GM18507 (cell line): Measurements from ENCODE around the gene RBM25.
"Not testable (repeated sequence)": the region's sequence is repeated elsewhere in the genome, so short reads cannot be mapped to it uniquely, and the experiment has no call there.

Experiments used
- DNase-seq: peaks from one replicate; pipeline ENCODE4 v3.0.0; 2011; ENCODE audit warnings: low read depth; ENCODE audit not compliant: insufficient read length; ENCODE audit errors: extremely low spot score
- FAIRE-seq: peaks from 2 replicates; lab custom pipeline; 2011; peaks lifted over from hg19 to GRCh38; lab: Jason Lieb, UNC

Gene RBM25

DNA sequence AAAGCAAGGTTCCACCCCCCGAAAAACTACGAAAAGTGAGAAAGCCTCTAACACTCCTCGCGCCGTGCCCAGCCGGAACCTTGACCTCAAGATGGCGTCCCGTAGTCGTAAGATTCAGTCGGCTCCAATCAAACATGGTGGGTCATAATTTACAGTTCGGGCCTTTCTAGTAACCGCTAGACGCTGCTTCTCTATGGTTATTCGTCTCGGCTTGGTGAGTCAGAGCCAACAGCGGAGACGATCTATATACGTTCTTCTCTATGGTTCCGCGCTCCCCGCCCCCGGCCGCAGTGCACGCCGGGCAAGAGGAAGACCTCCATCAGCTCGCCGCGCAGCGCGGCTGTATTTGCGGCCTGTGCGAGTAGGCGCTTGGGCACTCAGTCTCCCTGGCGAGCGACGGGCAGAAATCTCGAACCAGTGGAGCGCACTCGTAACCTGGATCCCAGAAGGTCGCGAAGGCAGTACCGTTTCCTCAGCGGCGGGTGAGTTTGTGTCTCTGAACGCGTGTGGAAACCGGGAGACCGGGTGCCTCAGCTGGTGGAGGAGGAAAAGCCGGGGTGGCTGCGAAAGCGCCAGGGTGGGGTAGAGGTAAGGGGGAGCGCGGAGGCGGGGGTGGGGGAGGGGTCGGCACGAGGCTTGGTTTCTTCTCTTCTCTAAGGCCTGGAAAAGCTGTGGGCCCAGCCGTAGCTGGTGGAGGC lies at the start of gene RBM25:
Gene RBM25 (plus strand): TSS at position 311 of the 698 bp plus-strand sequence. CDS start 13,108 bp downstream, outside the sequence.
- DNase-seq, result peak; percentile 91
- peak; percentile 100 for FAIRE-seq

DNA sequence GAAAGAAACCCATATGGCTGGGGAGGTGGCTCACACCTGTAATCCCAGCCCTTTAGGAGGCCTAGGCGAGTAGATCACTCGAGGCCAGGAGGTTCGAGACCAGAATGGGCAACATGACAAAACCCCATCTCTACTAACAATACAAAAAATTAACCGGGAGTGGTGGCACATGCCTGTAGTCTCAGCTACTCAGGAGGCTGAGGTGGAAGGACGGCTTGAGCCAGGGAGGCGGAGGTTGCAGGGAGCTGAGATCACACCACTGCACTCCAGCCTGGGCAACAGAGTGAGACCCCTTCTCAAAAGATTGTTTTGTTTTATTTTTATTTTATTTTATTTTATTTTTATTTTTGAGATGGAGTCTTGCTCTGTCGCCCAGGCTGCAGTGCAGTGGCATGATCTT lies 47.1 kb upstream of the RBM25 start:
- not testable (repeated sequence) for DNase-seq, FAIRE-seq

DNA sequence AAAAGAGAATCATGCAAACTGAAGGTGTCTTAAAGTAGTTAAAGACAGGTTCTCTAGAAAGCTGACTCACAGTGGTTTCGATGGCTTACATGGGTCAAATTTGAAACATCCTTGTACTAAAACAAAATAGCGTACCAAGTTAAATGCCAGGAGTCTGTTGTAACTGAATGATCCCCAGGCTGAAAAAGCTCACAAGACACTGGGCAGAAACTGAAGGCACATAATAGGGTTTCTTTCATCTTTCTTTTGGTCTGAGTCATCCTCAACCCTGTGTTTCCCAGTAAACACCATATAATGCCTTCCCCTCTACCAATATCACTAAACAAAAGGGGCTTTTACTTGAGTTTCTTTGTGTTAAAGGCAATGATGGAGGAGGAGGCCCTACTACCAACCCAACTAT lies 44.2 kb upstream of the RBM25 start:
- DNase-seq, result peak; percentile 15
- FAIRE-seq, result no peak

DNA sequence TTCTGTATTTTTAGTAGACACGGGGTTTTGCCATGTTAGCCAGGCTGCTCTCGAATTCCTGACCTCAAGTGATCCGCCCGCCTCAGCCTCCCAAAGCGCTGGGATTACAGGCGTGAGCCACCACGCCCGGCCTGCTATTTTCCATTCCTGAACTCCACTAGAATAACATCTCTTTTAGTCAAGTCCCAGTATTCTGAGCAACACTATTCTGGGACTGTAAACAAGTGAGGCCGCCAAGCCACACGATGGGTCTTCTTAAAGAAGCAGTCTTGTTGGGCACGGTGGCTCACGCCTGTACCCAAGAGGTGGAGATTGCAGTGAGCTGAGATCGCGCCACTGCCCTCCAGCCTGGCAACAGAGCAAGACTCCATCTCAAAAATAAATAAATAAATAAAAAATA lies 42.8 kb upstream of the RBM25 start:
- FAIRE-seq, DNase-seq: not testable (repeated sequence)

DNA sequence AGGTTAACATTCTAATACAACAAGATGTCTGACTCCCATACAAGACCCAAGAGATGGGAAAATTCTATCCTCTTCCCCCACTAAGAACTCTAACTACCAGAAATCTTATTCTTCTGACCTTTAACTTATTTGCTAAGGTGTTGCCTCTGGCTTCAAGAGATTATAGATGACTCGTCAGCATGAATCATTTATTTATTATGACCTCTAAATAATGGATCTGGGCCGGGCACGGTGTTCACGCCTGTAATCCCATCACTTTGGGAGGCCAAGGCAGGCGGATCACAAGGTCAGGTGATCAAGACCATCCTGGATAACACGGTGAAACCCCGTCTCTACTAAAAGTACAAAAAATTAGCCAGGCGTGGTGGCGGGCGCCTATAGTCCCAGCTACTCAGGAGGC lies 42.3 kb upstream of the RBM25 start:
- DNase-seq, FAIRE-seq: not testable (repeated sequence)

DNA sequence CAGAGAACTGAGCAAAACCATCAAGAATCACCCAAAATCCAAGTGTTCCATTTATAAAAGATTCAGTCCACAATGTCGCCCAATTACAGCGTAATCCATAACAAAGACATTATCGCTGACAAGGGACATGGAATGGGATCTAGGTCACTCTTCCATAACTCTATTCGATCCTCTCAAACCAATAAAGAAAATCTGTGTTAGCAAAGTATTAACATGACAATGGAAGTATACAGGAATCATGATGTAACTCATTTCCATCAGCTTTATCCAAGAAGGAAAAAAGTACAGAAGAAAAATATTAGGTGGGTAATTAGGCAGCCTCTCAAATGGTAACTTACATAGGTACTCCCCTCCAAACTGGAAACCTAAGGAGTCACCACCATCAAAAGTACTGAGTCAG lies 36.3 kb upstream of the RBM25 start:
- DNase-seq, result no peak
- FAIRE-seq, result no peak

DNA sequence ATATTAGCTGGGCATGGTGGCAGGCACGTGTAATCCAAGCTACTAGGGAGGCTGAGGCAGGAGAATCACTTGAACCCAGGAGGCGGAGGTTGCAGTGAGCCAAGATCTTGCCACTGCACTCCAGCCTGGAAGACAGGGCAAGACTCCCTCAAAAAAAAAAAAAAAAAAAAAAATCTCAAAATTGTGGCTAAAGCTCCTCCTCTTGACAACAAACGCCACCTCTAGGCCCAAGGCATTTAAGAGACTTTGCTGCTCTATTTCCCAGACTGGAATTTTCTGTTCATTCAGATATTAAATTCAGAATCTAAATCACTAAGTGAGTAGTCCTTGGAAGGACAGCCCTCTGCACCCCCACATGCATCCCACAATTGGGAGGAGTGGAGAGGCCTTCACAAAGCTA lies 32.8 kb upstream of the RBM25 start:
- DNase-seq, result no peak
- FAIRE-seq, result no peak

DNA sequence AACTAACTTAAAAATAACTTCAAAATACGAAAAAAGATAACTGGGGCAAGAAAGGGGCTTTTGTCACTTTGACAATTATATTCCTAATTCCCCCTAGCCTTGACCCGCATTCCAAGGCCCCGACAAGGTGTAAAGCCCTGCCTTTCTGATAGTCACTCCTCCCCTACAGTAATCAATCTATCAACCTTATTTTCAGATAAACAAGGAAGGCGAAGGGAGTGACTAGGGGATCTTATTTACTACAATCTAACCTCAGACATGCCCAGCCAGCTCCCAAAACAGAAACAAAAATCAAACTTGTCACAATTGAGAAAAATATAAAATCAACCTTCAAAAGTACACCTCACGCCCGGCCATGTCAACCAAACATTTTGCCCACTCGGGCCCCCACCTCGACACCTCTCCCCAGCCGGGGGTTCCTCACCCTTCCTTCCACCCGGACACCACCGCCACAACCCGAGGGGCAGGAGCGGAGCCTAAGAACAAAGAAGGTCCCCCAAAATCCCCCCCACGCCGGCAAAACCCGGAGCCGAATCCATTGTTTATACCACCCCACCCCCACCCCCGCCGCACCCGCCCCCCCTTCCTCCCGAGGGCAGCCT lies 32.0 kb upstream of the RBM25 start:
- DNase-seq, result no peak
- no peak for FAIRE-seq

DNA sequence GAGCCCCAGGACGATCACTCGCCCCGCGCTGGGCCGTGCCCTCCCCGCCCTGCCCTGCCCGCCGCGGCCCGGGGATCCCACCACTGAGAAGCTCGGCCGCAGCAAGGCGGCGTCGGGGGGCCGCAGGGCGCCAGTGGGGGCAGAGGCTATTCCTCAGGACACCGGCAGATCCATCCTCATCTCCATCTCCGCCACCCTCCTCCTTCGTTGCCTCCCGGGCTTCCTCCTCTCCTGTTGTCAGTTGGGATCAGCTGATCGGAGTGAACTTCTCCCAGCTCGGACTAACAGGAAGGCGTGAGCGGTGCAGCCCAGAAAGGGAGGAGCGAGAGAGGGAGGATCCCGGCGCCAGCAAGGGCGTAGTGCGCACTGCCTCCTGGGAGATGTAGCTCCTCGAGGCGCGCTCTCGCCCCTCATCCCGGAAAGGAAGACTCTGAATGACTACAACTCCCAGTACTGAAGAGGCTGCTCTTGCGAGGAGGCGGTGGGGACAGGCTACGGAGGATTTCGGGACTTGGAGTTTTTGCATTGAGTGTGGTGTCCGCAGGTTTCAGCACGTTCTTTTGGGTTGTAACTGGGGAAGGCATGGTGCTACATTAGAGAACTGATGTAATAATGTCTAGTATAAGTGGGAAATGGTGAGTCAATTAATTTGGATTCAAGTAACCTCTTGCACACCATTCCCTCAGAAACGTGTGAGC lies 31.3 kb upstream of the RBM25 start, which contains the start of gene ZFYVE1:
Gene ZFYVE1 (minus strand): TSS at position 262 of the 698 bp plus-strand sequence. CDS start 2,598 bp downstream, outside the sequence.
- DNase-seq (peak; percentile 89), FAIRE-seq (peak; percentile 100)

DNA sequence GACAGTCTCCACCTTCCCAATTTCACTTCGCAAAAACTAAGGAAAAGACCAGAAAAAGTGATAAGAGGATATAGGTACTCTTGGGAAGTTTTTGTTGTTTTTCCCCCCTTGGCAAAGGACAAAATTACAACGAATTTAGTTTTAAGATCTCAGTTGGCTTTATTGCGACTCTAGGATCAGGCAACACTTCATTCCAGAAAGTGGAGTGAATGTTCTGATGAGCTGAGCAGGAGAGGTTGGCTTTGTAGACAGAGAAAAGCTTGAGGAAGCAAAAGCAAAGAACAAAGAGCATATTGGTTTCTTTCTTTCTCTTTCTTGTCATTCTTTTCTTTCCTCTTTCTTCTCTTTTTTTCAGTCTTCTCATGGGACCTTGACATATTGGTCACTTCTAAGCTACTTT lies 30.8 kb upstream of the RBM25 start:
- FAIRE-seq (no peak), DNase-seq (no peak)

DNA sequence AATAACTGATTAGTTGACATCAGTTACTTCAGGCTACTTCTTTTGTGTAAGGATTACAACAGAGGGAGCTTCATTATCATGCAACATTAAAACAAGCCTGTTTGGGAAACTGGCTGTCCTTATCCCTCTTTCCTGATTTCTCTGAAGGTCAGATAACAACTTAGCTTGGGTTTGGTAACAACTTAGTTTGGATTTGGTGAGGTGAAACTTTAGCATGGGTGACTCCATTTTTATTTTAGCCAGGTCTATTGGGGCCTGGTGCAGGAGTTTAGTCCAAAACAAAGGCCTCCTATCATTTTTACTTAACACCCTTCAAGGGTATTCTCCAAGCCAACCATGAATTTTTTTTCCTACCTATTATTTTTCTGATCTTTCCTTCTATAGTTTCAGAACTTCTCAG lies 30.4 kb upstream of the RBM25 start:
- FAIRE-seq (no peak), DNase-seq (no peak)

DNA sequence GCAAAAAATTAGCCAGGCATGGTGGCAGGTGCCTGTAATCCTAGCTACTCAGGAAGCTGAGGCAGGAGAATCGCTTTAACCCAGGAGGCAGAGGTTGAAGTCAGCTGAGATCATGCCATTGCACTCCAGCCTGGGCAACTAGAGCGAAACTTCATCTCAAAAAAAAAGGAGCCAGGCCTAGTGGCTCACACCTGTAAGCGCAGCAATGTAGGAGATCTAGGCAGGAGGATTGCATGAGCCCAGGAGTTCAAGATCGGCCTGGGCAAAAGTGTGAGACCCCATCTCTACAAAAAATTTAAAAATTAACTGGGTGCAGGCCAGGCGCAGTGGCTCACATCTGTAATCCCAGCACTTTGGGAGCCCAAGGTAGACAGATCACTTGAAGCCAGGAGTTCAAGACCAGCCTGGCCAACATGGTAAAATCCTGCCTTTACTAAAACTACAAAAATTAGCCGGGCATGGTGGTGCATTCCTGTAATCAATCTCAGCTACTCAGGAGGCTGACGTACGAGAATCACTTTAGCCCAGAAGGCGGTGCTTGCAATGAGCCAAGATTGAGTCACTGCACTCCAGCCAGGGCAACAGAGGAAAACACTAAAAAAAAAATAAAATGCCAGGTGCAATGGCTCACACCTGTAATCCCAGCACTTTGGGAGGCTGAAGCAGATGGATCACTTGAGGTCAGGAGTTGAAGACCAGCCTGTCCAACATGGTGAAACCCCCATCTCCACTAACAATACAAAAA lies 21.5 kb upstream of the RBM25 start:
- DNase-seq, FAIRE-seq: not testable (repeated sequence)

DNA sequence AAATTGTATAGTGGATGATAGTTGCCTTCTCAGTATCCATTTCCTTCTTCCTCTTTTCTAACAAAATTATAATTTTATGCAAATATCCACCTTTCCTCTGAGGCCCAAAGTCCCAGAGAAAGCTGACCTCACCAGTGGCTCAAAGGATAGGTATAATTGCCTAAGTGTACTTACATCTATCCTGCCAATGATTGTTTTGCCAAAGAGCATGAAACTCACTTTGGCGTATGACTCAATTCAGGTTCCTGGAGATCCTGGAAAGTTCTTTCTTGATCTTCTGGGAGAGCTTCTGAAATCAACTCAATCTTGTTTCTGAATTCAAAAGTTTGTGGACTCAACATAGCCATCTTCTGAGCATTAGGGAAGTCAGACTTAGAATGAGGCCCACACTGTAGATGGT lies 10.5 kb upstream of the RBM25 start:
- DNase-seq (no peak), FAIRE-seq (no peak)

DNA sequence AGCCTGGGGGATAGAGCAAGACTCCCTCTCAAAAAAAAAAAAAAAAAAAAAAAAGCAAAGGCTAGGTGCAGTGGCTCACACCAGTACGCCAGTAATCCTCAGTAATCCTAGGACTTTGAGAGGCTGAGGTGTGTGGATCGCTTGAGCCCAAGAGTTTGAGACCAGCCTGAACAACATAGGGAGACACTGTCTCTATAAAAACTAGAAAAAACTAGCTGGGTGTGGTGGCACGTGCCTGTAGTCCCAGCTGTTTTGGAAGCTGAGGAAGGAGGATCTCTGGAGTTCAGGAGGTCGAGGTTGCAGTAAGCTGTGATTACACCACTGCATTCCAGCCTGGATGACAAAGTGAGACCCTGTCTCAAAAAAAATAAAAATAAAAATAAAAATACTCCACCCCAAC lies 8.9 kb upstream of the RBM25 start:
- FAIRE-seq, result no peak

DNA sequence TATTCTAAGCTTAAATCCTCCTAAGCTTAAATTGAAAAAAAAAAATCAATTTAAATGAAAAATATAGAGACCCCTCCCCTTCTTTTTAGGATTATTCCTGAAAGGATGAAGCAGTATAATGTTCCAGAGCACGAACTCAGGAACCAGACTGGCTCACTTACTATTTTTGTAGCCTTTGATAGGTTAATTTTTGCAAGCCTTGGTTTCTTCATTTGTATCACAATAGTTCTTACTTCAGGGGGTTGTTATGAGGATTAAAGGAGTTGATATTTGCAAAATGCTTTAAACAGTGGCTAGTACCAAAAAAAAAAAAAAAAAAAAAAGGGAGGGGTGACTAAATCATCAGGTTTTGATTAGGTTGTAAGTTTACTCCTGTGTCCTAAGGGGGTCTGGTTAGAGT lies 3.1 kb upstream of the RBM25 start:
- no peak for DNase-seq
- no peak for FAIRE-seq

More for the DNA sequence above, 8.9 kb upstream of the RBM25 start:
- DNase-seq, result no peak

DNA sequence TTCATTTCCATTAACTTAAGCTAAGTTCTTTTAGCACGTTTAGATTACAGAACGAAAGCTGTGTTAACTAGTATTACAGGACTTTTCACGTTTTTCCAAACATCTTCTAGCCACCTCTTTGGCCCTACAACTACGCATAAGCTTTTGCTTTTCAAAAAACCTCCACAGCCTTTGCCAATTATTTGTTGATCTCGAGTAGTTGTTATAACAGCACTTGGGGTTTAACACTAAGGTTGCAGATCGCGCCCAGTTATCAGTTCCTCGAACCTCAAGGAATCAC lies 450 bp upstream of the RBM25 start:
- no peak for FAIRE-seq
- DNase-seq, result no peak

DNA sequence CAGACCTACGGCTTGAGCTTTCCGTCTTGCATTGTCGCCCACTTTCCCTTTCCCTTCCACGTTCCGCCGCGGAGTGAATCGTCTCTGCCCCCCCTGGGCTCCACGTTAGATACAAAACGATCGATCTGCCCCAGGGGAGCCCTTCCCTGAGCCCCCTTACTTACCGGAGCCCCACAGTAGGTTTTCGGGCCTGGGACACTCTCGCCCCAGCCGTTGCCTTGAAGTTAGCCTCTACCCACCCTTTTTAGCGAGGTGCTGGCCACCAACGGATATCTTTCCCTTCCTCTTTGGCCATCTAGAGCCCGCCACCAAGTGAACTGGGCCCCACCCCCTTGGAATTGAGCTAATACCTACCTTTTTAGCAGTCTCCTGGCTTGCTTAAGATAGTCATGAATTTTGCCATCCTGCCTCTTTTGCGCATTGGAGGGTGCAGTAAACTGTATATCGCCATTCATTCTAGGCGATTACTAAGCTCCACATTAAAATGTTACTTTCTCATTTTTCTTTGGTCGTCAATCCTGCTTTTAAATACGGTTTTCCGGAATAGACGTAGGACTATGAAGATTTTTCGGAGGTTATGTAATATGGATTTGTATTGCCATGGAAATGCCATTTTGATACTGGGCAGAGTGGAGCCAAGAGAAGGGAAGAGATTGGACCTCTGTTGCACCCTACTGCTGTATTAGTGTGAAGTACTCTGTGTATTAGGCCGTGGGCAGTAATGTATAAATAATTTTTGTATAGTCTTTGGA lies 764 bp downstream of the RBM25 start:
- peak; percentile 47 for FAIRE-seq
- no peak for DNase-seq

DNA sequence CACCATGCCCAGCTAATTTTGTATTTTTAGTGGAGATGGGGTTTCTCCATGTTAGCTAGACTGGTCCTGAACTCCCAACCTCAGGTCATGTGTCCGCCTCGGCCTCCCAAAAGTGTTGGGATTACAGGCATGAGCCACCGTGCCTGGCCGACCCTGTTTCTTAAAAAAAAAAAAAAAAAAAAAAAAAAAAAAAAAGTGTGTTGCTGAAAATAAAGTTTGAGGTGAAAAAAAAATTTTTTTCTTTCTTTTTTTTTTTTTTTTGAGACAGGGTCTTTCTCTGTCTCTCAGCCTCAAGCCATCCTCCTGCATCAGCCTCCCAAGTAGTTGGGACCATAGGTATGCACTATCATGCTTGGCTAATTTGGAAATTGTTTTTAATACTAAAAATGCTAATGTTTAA lies 11.3 kb downstream of the RBM25 start:
- FAIRE-seq (no peak), DNase-seq (no peak)

DNA sequence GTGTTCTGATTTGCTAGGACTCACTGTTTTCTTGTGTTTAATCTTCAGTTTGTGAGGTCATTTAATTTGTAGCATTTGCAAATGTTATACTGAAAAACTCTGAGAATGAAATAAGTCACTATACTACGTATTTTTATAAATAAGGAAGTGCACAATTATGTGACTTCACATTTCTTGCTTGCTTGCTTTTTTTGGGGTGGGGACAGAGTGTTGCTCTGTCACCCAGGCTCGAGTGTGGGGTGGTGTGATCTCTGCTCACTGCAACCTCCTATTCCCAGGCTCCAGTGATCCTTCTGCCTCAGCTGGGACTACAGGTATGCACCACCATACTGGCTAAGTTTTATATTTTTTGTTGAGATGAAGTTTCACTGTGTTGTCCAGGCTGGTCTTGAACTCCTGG lies 32.7 kb downstream of the RBM25 start:
- FAIRE-seq, result no peak

More for the DNA sequence above, 32.7 kb downstream of the RBM25 start:
- no peak for DNase-seq
